CD4-positive, alpha-beta T cell (primary cell): Measurements from ENCODE around the gene MELTF. TPM values are rescaled to one million over a fixed set of nuclear protein-coding genes. Genes with fewer than 3 reads are reported as not detected.
A peak's percentile ranks its signal among the peaks of the same experiment; 100 is the strongest.

Experiments
- ATAC-seq: fragments of 200-7000 bp; cut with Tn5 transposase; one replicate; pipeline ENCODE4 v1.10.0; 2022; ENCODE audit warnings: mild to moderate bottlenecking; ENCODE audit not compliant: poor library complexity
- CTCF ChIA-PET: fragments of 350-600 bp; sonication (Branson Sonifier 250); formaldehyde crosslinking; loops from one replicate; lab custom pipeline; 2021; ENCODE audit warnings: antibody characterized with exemption, inconsistent platforms; lab: Charles Lee
- POLR2A ChIA-PET: fragments of 350-600 bp; sonication (Branson Sonifier 250); formaldehyde crosslinking; loops from one replicate; lab custom pipeline; 2021; ENCODE audit warnings: antibody characterized with exemption, inconsistent platforms; lab: Charles Lee
- DNase-seq, 14 experiments: peaks; one replicate each; pipeline ENCODE4 v3.0.0-alpha.2; 2013 to 2020; ENCODE audit warnings: mixed read lengths in 2 of 14
- H3K27ac ChIP-seq, 2 donors: one replicate each; pipeline versions ENCODE4 v1.5.1 to v1.7.0; 2013; ENCODE audit warnings: low read length in 2 of 2, low read depth in 1 of 2, mild to moderate bottlenecking in 1 of 2
- H3K27me3 ChIP-seq, 2 experiments: 1 replicate in 1 of 2; 2 replicates in 1 of 2; pipeline versions ENCODE4 v1.6.1 to v1.7.0; 2013; ENCODE audit warnings: low read length in 2 of 2, control low read depth in 1 of 2, mild to moderate bottlenecking in 1 of 2, moderate library complexity in 1 of 2; ENCODE audit not compliant: insufficient read depth in 2 of 2, control insufficient read depth in 1 of 2
- H3K36me3 ChIP-seq: one replicate; pipeline ENCODE4 v1.6.1; 2013; ENCODE audit warnings: low read length, control low read depth; ENCODE audit not compliant: insufficient read depth
- H3K4me1 ChIP-seq: one replicate; pipeline ENCODE4 v1.6.1; 2013; ENCODE audit warnings: low read length, control low read depth; ENCODE audit not compliant: insufficient read depth
- H3K4me3 ChIP-seq: one replicate; pipeline ENCODE4 v1.5.1; 2013; ENCODE audit warnings: mild to moderate bottlenecking, low read length, moderate library complexity
- H3K9me3 ChIP-seq, 2 experiments: 1 replicate in 1 of 2; 2 replicates in 1 of 2; pipeline versions ENCODE4 v1.6.1 to v1.7.0; 2013; ENCODE audit warnings: low read length in 2 of 2, mild to moderate bottlenecking in 2 of 2, control low read depth in 1 of 2, moderate library complexity in 1 of 2; ENCODE audit not compliant: control insufficient read depth in 1 of 2, insufficient read depth in 1 of 2
- H3K27ac Mint-ChIP-seq: one replicate; pipeline ENCODE4 v1.8.0; 2020; ENCODE audit warnings: mixed read lengths
- H3K27me3 Mint-ChIP-seq: one replicate; pipeline ENCODE4 v1.8.0; 2021; ENCODE audit warnings: mixed read lengths
- H3K36me3 Mint-ChIP-seq: one replicate; pipeline ENCODE4 v1.8.0; 2021; ENCODE audit warnings: low read depth, mixed read lengths
- H3K4me1 Mint-ChIP-seq: one replicate; pipeline ENCODE4 v1.8.0; 2021; ENCODE audit warnings: low read depth, mixed read lengths
- H3K4me3 Mint-ChIP-seq: one replicate; pipeline ENCODE4 v1.8.0; 2020; ENCODE audit warnings: mild to moderate bottlenecking, mixed read lengths
- H3K9me3 Mint-ChIP-seq: one replicate; pipeline ENCODE4 v1.8.0; 2020; ENCODE audit warnings: mixed read lengths
- intact Hi-C, 2 experiments: fragments of 100-400 bp; cut with DNase I in 1 of 2; cut with micrococcal nuclease in 1 of 2; formaldehyde crosslinking; loops; one replicate each; pipeline versions ENCODE4 v1.15.1 to v1.9.0; 2023 to 2025; cut with DNase I, micrococcal nuclease
- total RNA-seq, 174 experiments: library from RNA in 2 of 174; stranded (reverse) in 2 of 174; gene quantifications; one replicate each; pipeline ENCODE4 v1.2.3 and lab custom pipeline; 2021 to 2026
- TF ChIP-seq, protein P1 (sequence below): fragments of 200-600 bp; IDR thresholded peaks from one replicate; pipeline ENCODE4 v1.8.0; 2022; ENCODE audit warnings: antibody characterized with exemption, mild to moderate bottlenecking

MELTF gene
- total RNA-seq, 2 experiments from 2014 or later, result 0.89 to 1.2 TPM

DNA sequence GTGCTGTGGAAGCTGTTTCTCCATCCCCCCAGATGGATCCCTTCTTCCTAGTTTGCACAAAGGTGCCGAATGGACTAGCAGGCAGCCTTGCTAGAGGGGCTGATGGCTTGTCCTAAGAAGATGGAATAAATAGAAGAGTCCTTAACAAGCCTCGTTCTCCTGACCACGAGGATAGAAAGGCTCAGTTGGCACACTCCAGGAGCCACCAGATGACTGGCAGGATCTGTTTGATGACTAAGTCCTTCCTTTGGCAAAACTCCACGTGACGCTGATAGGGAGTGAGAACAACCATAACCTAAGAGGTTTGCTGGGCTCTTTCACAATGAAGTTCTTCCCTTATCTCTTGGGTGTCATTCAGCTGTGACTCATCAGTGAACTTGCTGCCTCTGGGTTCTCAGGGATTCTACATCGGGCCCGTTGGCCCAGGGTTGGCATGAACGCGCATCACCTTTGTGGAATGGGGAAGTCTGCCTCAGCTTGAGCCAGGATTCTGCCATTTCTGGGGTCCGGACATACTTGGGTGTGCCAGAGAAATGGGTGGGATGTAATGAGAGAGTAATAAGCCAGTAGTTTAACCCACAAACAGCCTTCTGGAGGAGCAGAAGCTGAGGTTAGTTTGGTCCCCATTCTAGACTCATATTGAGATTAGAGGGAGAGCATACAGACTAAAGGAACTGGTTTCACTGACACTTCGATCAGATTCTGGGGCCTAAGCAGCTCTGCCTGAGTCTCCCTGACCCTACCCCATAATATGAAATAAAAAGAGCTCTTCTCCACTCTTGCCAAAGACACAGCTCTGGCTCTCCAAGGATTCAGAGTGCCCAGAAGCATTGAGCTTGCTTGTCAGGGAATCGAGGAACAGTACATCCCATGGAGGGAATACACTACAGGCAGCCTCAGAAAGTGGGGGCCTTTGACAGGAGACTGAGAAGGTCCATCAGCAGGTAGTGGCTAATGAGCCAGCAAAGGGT lies 2.0 kb upstream of the MELTF start:
- no peak overlapping the region for H3K27ac Mint-ChIP-seq
- POLR2A ChIA-PET, result no interaction called here
- H3K9me3 Mint-ChIP-seq, result no peaks in the 10 kb centered on the region
- H3K4me3 ChIP-seq, result no peak overlapping the region
- intact Hi-C loops, result no loop called here
- H3K9me3 ChIP-seq, result no peaks in the 10 kb centered on the region
- DNase-seq (peak in 3 of 14 experiments; percentile 24 to 75 (median 67)), ATAC-seq (no peak)
- H3K4me1 Mint-ChIP-seq, result peaks cover 3% of the 10 kb centered on the region
- no peaks in the 10 kb centered on the region for H3K36me3 ChIP-seq
- H3K27ac ChIP-seq, result no peak overlapping the region
- H3K36me3 Mint-ChIP-seq, result no peaks in the 10 kb centered on the region
- H3K4me3 Mint-ChIP-seq, result peak overlapping the region; percentile 56
- TF ChIP-seq, protein P1, sequence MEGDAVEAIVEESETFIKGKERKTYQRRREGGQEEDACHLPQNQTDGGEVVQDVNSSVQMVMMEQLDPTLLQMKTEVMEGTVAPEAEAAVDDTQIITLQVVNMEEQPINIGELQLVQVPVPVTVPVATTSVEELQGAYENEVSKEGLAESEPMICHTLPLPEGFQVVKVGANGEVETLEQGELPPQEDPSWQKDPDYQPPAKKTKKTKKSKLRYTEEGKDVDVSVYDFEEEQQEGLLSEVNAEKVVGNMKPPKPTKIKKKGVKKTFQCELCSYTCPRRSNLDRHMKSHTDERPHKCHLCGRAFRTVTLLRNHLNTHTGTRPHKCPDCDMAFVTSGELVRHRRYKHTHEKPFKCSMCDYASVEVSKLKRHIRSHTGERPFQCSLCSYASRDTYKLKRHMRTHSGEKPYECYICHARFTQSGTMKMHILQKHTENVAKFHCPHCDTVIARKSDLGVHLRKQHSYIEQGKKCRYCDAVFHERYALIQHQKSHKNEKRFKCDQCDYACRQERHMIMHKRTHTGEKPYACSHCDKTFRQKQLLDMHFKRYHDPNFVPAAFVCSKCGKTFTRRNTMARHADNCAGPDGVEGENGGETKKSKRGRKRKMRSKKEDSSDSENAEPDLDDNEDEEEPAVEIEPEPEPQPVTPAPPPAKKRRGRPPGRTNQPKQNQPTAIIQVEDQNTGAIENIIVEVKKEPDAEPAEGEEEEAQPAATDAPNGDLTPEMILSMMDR, result no peak
- H3K27me3 ChIP-seq, result peaks cover 0 to 2% of the 10 kb centered on the region in 2 experiments
- peaks cover 20% of the 10 kb centered on the region for H3K4me1 ChIP-seq
- H3K27me3 Mint-ChIP-seq, result no peaks in the 10 kb centered on the region
- CTCF ChIA-PET, result interaction anchor here (0.9 kb wide), 1 partner anchor 28 kb away, joined by 3 read pairs; no protein-coding TSS in a partner anchor

DNA sequence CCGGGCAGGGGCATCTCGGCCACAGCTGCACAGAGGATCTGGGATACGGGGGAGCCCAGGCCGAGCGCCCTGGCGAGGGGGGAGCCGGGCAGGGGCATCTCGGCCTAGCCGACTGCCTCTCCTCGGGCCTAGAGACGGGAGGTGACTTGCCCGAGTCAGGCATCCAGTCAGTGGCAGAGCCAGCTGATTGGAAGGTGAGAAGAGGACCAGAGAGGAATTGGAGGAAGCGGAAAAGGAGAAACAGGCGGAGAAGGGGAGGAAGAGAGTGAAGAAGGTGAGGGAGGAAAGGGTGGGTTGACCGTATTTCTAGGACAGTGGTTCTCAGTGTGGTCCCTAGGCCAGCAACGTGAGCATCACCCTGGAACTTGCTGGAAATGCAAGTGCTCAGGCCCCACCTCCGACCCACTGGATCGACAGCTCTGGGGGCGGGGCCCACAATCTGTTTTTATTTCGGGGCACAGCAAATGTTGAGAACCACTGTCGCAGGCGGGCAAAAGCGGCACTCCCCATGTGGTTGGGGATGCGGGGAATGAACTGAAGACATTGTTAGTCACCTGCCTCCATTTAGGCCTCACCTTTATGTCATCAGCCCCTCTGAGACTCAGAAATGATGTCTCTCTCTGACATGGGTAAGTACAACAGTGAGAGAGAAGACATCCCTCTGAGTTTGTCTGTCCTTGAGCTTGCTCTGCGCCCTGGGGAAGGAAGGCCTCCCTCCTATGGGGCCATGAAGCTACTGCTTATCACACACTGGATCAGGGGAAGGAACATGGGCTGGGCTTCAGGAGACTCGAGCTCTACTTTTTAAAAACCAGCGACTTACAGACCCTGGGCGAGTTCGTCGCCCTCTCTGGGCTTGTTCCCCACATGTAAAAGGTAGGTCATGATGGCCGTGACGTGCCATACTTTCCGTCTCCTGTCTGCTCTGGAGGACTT lies 1.0 kb upstream of the MELTF start:
- no peaks in the 10 kb centered on the region for H3K36me3 ChIP-seq
- no peak overlapping the region for H3K27ac ChIP-seq
- ATAC-seq, result no peak
- Mint-ChIP-seq H3K4me3 (peak overlapping the region; percentile 56), H3K27ac (no peak overlapping the region), H3K36me3 (no peaks in the 10 kb centered on the region), H3K4me1 (peaks cover 3% of the 10 kb centered on the region), H3K9me3 (no peaks in the 10 kb centered on the region), H3K27me3 (no peaks in the 10 kb centered on the region)
- POLR2A ChIA-PET, result interaction anchor here (2.1 kb wide), 1 partner anchor 28 kb away, joined by 7 read pairs; no protein-coding TSS in a partner anchor
- CTCF ChIA-PET, result interaction anchor here (0.9 to 2.6 kb wide), 6 partner anchors 26 to 158 kb away, joined by 3 to 10 read pairs (median 3); partner anchors contain the start of gene NCBP2
- intact Hi-C loops, result no loop called here
- H3K27me3 ChIP-seq, result peaks cover 0 to 2% of the 10 kb centered on the region in 2 experiments
- TF ChIP-seq, protein P1, result no peak
- peaks cover 20% of the 10 kb centered on the region for H3K4me1 ChIP-seq
- no peak overlapping the region for H3K4me3 ChIP-seq
- DNase-seq, result no peak
- H3K9me3 ChIP-seq, result no peaks in the 10 kb centered on the region
